ENCODE results near the gene PRORP.

Gene PRORP

DNA sequence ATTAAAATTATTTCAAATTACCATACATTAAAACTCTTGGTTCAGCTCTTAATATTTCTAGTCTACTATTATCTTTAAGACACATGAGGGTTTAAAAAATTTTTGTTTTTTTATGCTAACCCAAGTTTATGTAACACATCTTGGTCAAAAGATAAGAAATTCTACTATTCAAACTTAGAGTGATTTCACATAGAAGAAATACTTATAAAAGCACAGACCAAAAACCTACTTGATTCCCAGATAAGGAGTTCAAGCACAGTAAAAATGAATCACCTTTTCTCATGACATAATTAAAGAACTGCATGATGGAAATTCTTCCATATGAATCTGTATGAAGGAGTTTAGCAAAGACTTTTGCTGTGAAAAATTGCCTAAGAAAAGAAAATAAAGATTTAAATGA, 14.5 kb upstream of the PRORP start:
- no peak for TF ChIP-seq ZFX (IDR thresholded peaks at IDR 0.05)
- TF ChIP-seq, protein P1, sequence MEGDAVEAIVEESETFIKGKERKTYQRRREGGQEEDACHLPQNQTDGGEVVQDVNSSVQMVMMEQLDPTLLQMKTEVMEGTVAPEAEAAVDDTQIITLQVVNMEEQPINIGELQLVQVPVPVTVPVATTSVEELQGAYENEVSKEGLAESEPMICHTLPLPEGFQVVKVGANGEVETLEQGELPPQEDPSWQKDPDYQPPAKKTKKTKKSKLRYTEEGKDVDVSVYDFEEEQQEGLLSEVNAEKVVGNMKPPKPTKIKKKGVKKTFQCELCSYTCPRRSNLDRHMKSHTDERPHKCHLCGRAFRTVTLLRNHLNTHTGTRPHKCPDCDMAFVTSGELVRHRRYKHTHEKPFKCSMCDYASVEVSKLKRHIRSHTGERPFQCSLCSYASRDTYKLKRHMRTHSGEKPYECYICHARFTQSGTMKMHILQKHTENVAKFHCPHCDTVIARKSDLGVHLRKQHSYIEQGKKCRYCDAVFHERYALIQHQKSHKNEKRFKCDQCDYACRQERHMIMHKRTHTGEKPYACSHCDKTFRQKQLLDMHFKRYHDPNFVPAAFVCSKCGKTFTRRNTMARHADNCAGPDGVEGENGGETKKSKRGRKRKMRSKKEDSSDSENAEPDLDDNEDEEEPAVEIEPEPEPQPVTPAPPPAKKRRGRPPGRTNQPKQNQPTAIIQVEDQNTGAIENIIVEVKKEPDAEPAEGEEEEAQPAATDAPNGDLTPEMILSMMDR (conservative IDR thresholded peaks at IDR 0.05) = no peak
- no peak overlapping the region for H3K27ac ChIP-seq

DNA sequence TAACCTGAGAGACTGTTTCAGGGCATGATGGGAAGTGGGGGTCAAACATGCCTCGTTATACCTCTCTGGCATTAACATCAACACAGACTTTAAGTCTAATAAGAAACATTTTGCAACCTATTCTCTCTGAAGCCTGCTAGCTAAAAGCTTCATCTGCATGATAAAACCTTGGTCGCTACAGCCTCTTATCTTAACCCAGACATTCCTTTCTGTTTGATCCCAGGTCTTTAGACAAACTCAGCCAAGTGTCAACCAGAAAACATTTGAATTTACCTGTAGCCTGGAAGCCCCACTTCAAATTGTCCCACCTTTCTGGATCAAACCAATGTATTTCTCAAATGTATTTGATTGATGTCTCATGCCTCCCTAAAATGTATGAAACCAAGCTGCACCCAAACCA, 9.7 kb upstream of the PRORP start:
- no peak for TF ChIP-seq ZFX (IDR thresholded peaks at IDR 0.05)
- TF ChIP-seq, protein P1 (conservative IDR thresholded peaks at IDR 0.05) = no peak
- no peak overlapping the region for H3K27ac ChIP-seq

DNA sequence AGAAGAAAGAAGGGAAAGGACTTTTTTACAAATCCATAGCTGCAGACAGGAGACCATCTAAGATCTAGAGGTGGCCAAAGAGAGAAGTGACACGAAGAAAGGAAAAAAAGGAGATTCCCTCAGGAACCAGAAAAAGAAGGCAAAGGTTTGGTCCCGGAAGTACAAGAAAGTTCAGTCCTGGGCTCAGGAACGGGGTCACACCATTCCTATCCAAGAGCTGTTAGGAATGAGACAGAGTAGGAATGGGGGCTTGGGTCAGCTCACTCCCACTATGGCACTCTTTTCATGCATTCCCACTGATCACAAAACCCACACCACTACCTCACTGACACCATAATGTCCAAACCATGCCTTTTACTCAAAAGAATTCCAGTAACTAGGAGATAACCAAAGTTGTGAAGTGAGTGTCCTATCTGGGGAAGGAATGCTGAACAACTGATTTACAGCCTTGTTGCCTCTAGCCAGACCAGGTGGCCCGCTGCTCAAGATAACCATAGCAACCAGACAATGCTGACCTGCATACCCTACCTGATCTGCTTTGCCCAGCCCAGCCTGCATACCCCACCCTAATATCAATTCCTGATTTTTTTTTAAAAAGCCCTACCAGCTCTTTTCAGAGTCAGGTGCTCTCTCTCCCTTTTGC, 8.9 kb upstream of the PRORP start:
- TF ChIP-seq ZFX (IDR thresholded peaks at IDR 0.05) = no peak
- TF ChIP-seq, protein P1 (conservative IDR thresholded peaks at IDR 0.05) = no peak
- no peak overlapping the region for H3K27ac ChIP-seq

DNA sequence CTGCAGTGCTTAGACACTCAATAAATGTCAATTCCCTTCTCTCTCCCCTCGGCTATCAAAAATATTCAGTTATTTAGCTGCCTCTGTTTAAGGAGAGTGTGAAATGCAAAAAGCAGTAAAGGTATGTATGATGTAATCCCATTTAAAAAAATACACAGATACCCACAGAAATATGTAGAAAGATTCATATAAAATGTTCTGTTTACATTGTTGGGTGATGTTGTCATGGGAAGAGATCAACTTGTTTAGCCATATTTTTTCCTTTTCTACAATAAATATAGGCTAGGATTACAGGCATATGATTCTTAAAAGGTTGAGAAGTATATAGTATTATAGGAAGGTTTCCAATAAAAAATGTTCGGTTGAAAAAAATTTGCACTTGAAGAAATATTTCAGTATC, 8.3 kb upstream of the PRORP start:
- TF ChIP-seq ZFX (IDR thresholded peaks at IDR 0.05) = no peak
- TF ChIP-seq, protein P1 (conservative IDR thresholded peaks at IDR 0.05) = no peak
- no peak overlapping the region for H3K27ac ChIP-seq

DNA sequence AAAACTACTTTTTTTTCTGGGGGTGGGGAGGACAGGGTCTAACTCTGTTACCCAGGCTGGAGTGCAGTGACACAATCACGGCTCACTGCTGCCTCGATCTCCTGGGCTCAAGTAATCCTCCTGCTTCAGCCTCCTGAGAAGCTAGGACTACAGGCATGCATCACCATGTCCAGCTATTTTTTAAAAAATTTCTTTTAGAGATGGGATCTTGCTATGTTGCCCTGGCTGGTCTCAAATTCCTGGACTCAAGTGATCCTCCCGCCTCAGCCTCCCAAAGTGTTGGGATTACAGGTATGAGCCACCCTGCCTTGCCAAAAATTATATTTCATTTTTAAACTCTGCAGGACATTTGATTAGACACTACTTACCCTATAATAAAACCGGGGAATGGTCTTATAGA, 6.1 kb upstream of the PRORP start:
- TF ChIP-seq, protein P1 (conservative IDR thresholded peaks at IDR 0.05) = no peak
- TF ChIP-seq ZFX (IDR thresholded peaks at IDR 0.05) = no peak
- no peak overlapping the region for H3K27ac ChIP-seq

DNA sequence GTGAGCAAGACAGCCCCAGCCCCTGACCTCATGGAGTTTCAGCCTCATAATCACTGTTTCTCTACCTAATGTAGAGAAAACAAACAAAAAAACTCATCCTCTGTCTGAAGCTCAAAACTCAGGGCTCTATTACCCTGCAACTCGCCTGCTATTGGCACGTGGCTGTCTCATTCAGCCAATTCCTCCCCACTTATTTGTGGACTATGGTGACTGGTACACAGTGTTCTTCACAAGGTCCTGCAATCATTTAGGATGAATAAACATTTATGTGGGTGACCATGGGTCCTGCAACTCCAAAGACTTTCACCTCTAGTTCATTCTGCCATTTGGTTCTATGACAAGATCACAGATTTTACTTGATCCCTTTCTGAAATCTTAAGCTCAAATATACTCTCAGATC, 5.2 kb upstream of the PRORP start:
- H3K27ac ChIP-seq = no peak overlapping the region
- no peak for TF ChIP-seq ZFX (IDR thresholded peaks at IDR 0.05)
- TF ChIP-seq, protein P1 (conservative IDR thresholded peaks at IDR 0.05) = no peak

DNA sequence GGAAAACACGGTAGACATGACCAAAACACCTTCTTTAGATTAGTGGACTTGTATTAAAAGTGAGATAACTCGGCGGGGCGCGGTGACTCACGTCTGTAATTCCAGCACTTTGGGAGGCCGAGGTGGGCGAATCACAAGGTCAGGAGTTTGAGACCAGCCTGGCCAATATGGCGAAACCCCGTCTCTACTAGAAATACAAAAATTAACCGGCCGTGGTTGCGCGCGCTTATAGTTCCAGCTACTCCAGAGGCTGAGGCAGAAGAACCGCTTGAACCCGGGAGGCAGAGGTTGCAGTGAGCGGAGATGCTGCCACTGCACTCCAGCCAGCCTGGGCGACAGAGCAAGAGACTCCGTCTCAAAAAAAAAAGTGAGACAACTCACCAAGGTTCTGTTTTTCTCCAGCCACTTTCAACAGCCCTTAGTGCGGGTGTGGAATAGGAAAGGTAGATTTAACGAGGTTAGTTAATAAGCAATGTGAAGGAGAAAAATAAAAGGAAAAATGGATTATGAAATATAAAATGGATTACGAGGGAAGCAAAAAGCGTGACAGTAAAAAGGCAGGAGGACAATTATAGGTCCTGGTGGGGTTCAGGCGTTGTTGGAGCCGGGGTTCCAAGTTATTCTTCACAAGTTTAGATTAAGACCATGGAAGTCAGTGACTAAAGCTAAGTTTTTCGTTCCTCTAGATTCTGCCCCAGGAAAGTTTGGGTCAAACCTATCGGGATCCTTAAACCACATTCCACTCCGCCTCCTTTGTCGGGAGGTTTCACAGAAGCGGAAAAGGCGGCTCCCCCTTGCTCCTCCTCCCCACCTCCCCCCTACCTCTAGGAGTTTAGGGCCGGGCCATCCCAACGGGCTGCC, 1.1 kb upstream of the PRORP start:
- H3K27ac ChIP-seq = peak overlapping the region; percentile 89
- TF ChIP-seq, protein P1 (conservative IDR thresholded peaks at IDR 0.05) = no peak
- no peak for TF ChIP-seq ZFX (IDR thresholded peaks at IDR 0.05)

Measured in C4-2B (cell line).